Measurements from ENCODE around the gene FADS2.

DNA sequence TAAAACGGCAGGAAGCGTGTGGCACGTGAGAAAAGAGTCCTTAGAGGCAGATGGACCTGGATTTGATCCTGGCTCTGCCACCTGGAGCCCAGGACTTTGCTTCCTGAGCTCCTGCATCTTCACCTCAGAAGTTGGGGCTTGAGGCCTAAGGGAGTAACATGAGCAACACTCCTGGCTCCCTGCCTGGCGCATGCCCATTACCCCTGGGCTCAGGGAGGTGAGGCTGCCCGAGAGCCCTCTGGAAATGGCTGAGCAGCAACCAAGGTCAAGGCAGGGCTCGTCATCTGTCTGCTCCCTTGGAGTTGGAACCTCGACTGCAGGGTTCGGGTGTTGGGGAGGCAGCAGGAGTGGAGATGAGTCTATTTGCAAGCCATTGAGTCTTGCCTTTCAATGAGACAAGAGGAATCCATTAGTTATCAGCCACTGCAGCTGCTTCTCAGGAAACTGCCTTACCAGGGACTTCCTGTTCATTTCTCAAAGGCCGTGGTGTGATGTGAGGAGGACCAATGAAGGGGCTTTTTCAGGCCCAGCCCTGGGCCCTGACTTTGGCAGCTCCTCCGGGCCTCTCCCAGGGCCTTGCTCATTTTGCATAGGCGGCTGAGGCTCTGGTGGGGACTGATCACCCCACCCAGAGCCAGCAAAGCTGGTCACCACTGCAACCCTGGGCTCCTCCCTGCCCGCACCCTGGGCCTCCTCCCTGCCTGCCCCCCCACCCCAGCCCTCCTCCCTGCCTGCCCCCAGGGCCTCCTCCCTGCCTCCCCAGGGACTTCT lies 6.4 kb downstream of the FADS2 start:
- TF ChIP-seq, protein P1, sequence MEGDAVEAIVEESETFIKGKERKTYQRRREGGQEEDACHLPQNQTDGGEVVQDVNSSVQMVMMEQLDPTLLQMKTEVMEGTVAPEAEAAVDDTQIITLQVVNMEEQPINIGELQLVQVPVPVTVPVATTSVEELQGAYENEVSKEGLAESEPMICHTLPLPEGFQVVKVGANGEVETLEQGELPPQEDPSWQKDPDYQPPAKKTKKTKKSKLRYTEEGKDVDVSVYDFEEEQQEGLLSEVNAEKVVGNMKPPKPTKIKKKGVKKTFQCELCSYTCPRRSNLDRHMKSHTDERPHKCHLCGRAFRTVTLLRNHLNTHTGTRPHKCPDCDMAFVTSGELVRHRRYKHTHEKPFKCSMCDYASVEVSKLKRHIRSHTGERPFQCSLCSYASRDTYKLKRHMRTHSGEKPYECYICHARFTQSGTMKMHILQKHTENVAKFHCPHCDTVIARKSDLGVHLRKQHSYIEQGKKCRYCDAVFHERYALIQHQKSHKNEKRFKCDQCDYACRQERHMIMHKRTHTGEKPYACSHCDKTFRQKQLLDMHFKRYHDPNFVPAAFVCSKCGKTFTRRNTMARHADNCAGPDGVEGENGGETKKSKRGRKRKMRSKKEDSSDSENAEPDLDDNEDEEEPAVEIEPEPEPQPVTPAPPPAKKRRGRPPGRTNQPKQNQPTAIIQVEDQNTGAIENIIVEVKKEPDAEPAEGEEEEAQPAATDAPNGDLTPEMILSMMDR (IDR thresholded peaks at IDR 0.05; ENCODE audit: low read depth, low read length, poor library complexity, severe bottlenecking), result no peak
- TF ChIP-seq EZH2phosphoT487 (IDR thresholded peaks at IDR 0.05; ENCODE audit: borderline replicate concordance, low read length), result no peak
